ENCODE measurements around the gene HIVEP3. TPM values are rescaled to one million over a fixed set of nuclear protein-coding genes. Genes with fewer than 3 reads are reported as not detected.

Gene HIVEP3
- total RNA-seq, 1 donor = 1.8 TPM

DNA sequence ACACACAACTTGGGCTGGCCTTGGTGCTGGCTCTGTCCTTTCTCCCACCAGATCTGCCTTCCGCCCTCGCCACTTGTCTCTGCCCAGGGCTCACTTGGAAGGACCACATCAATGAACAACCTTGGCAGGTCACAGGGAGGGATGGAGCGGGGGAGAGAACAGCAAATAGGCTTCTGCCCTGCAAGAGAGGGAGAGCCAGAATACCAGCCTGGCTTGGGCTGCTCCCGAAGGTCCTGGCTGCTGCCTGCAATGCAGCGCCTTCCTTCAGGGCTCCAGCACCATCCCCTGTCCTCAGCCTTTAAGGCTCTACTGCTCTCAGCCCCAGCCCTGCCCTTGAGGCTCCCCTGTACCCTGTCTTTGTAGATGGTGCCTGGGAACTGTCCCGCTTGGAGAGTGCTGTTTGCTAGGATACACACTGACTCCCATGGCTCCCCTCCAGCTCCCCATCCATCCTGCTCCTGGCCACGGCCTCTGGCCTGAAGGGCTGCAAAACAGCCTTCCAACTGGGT lies 43.8 kb downstream of the HIVEP3 start:
- H3K27ac ChIP-seq (ENCODE audit: low read depth, low read length) = no peak overlapping the region
- peaks cover 15% of the 10 kb centered on the region for H3K4me1 ChIP-seq (ENCODE audit: insufficient read depth, low read length)
- no peaks in the 10 kb centered on the region for H3K27me3 ChIP-seq (ENCODE audit: insufficient read depth, low read length)
- H3K9me3 ChIP-seq (ENCODE audit: low read depth, low read length) = no peaks in the 10 kb centered on the region
- no peaks in the 10 kb centered on the region for H3K36me3 ChIP-seq (ENCODE audit: insufficient read depth, low read length)
- H2AFZ ChIP-seq (ENCODE audit: low read length) = no peak overlapping the region
- H4K20me1 ChIP-seq (ENCODE audit: insufficient read depth, low read length) = no peaks in the 10 kb centered on the region
- no peak overlapping the region for H3K4me3 ChIP-seq (ENCODE audit: insufficient read depth, low read length)
- no peak for DNase-seq (ENCODE audit: insufficient read length, low spot score, missing footprints)
- no peak for TF ChIP-seq CTCF (IDR thresholded peaks at IDR 0.05; ENCODE audit: extremely low read depth, low read depth, low read length)
- no peaks in the 10 kb centered on the region for H3K79me2 ChIP-seq (ENCODE audit: insufficient read depth, low read length)
- H3K4me2 ChIP-seq (ENCODE audit: insufficient read depth, low read length) = no peak overlapping the region

DNA sequence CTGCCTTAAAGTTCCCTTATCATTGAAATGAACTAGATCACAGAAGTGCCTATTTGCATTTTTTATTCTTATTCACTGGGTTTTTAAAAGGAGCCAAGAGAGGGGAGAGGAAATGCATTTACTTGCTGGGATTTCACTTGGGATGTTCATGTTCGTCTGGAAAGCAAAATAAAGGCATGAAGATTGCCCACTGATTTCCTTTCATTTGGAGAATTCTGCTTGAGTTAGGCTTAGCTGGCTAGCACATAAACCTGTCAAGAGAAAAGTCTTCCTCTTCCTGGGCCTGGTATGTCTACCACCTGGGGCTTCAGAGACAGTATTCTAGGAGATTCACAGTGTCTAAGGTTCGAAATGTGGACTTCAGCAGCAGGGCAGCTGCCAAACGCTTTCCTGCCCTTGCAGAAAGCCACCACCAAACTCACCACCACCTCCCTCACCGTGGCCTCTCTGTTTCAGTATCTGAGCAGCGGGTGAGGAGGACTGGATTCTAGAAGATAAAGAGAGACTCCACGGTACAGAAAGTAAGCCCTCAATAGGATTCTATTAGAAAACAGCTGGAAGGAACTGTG lies 44.5 kb downstream of the HIVEP3 start:
- no peaks in the 10 kb centered on the region for H3K27me3 ChIP-seq (ENCODE audit: insufficient read depth, low read length)
- H2AFZ ChIP-seq (ENCODE audit: low read length) = no peak overlapping the region
- no peaks in the 10 kb centered on the region for H3K79me2 ChIP-seq (ENCODE audit: insufficient read depth, low read length)
- H3K27ac ChIP-seq (ENCODE audit: low read depth, low read length) = no peak overlapping the region
- no peak for TF ChIP-seq CTCF (IDR thresholded peaks at IDR 0.05; ENCODE audit: extremely low read depth, low read depth, low read length)
- no peak for DNase-seq (ENCODE audit: insufficient read length, low spot score, missing footprints)
- no peaks in the 10 kb centered on the region for H3K36me3 ChIP-seq (ENCODE audit: insufficient read depth, low read length)
- no peaks in the 10 kb centered on the region for H3K9me3 ChIP-seq (ENCODE audit: low read depth, low read length)
- no peak overlapping the region for H3K4me2 ChIP-seq (ENCODE audit: insufficient read depth, low read length)
- H3K4me3 ChIP-seq (ENCODE audit: insufficient read depth, low read length) = no peak overlapping the region
- H4K20me1 ChIP-seq (ENCODE audit: insufficient read depth, low read length) = no peaks in the 10 kb centered on the region
- H3K4me1 ChIP-seq (ENCODE audit: insufficient read depth, low read length) = peaks cover 17% of the 10 kb centered on the region

GRCh38 chr1:41872074-41872473 lies 46.6 kb downstream of the HIVEP3 start:
- no peak for TF ChIP-seq CTCF (IDR thresholded peaks at IDR 0.05; ENCODE audit: extremely low read depth, low read depth, low read length)
- no peak overlapping the region for H3K4me3 ChIP-seq (ENCODE audit: insufficient read depth, low read length)
- no peaks in the 10 kb centered on the region for H3K9me3 ChIP-seq (ENCODE audit: low read depth, low read length)
- peaks cover 13% of the 10 kb centered on the region for H3K4me1 ChIP-seq (ENCODE audit: insufficient read depth, low read length)
- H3K36me3 ChIP-seq (ENCODE audit: insufficient read depth, low read length) = no peaks in the 10 kb centered on the region
- H3K27ac ChIP-seq (ENCODE audit: low read depth, low read length) = no peak overlapping the region
- no peaks in the 10 kb centered on the region for H4K20me1 ChIP-seq (ENCODE audit: insufficient read depth, low read length)
- no peaks in the 10 kb centered on the region for H3K79me2 ChIP-seq (ENCODE audit: insufficient read depth, low read length)
- DNase-seq (ENCODE audit: insufficient read length, low spot score, missing footprints) = no peak
- no peak overlapping the region for H3K4me2 ChIP-seq (ENCODE audit: insufficient read depth, low read length)
- no peak overlapping the region for H2AFZ ChIP-seq (ENCODE audit: low read length)
- H3K27me3 ChIP-seq (ENCODE audit: insufficient read depth, low read length) = no peaks in the 10 kb centered on the region

DNA sequence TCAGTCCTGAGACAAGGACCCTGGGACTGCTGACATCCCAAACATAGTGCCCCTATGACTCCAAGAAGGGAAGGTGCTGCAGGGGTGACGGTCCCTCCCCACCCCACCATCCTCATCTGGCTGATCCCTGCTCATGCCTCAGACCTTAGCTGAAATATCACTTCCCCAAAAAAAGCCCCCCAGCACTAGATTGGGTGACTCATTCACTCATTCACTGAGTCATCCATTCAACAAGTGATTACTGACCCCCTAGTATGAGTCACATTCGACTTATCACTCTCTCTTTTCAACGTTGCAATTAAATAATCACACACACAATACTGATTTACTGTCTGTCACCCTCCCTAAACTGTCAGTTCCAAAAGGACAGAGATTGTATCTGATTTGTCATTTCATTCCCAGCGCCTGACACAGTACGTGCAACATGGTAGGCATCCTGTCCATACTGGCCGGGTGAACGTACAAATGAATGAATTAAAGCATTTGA lies 48.6 kb downstream of the HIVEP3 start:
- peaks cover 9% of the 10 kb centered on the region for H3K4me1 ChIP-seq (ENCODE audit: insufficient read depth, low read length)
- TF ChIP-seq CTCF (IDR thresholded peaks at IDR 0.05; ENCODE audit: extremely low read depth, low read depth, low read length) = no peak
- H3K79me2 ChIP-seq (ENCODE audit: insufficient read depth, low read length) = no peaks in the 10 kb centered on the region
- no peak overlapping the region for H2AFZ ChIP-seq (ENCODE audit: low read length)
- no peaks in the 10 kb centered on the region for H3K27me3 ChIP-seq (ENCODE audit: insufficient read depth, low read length)
- no peaks in the 10 kb centered on the region for H4K20me1 ChIP-seq (ENCODE audit: insufficient read depth, low read length)
- H3K36me3 ChIP-seq (ENCODE audit: insufficient read depth, low read length) = no peaks in the 10 kb centered on the region
- H3K27ac ChIP-seq (ENCODE audit: low read depth, low read length) = no peak overlapping the region
- no peak overlapping the region for H3K4me2 ChIP-seq (ENCODE audit: insufficient read depth, low read length)
- H3K4me3 ChIP-seq (ENCODE audit: insufficient read depth, low read length) = no peak overlapping the region
- no peak for DNase-seq (ENCODE audit: insufficient read length, low spot score, missing footprints)
- no peaks in the 10 kb centered on the region for H3K9me3 ChIP-seq (ENCODE audit: low read depth, low read length)

All from osteoblast (primary cell).